Right renal cortex interstitium (tissue), 3 donors: ENCODE data around the gene ZBTB3. TPM values are rescaled to one million over a fixed set of nuclear protein-coding genes. Genes with fewer than 3 reads are reported as not detected.
"Not testable (repeated sequence)": the region's sequence is repeated elsewhere in the genome, so short reads cannot be mapped to it uniquely, and the experiment has no call there.

ENCODE experiments used
- DNase-seq, 3 donors: peaks; one replicate each; pipeline ENCODE4 v3.0.0-alpha.2; 2013; ENCODE audit warnings: low read depth in 3 of 3, low spot score in 2 of 3
- polyA plus RNA-seq, 3 donors: library from polyadenylated mRNA; unstranded; fragments of 120-200 nt; gene quantifications; one replicate each; pipeline ENCODE4 v1.2.1, GENCODE V29; 2013; ENCODE audit not compliant: insufficient read length in 3 of 3

The ZBTB3 gene
- polyA plus RNA-seq, result 1 to 10 TPM; 6.8 to 9.1 (median 7.0) TPM

DNA sequence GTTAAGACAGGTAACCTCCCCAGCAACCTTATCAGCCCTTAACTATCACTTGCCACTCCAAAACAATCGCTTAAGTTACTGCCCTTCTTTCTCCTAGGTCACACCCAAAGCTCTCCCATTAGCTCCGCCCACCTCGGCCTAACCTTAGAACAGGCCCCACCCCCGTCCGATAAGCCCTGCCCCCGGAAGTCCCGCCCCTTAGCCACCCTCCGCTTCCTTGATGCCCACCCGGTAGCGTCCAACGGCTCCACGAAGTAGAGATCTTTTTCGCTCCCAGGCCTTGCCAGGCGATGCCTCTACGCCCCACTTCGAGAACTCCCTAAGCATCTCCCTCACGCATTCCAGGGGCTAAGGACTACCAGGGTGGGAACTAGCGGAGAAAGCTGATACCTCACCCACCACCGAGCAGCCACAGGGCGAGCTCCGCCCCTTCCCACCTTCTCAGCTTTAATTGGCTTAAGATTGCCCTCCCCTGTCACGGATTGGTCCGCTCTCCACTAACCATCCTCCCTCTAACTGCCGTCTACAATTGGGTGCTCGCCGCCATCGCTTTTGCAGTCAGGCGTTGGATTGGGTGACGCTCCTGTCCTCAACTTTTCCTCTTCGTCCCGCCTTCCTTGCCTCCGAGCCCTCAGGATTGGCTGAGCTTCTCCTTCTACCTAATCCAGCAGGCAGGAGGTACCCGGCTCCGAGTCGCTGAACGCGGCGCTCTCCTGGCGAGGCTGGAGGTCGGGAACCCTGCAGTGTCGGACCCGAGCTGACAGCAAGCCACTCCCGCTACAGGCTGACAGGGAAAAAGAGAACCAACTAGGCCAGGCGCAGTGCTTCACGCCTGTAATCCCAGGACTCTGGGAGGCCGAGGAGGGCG is at the start of gene ZBTB3:
Gene ZBTB3, minus strand, starts transcription at position 425 of the 868 bp plus-strand sequence. CDS start 496 bp downstream, outside the sequence.
- DNase-seq, result peak; percentile 95 to 97 (median 96)

DNA sequence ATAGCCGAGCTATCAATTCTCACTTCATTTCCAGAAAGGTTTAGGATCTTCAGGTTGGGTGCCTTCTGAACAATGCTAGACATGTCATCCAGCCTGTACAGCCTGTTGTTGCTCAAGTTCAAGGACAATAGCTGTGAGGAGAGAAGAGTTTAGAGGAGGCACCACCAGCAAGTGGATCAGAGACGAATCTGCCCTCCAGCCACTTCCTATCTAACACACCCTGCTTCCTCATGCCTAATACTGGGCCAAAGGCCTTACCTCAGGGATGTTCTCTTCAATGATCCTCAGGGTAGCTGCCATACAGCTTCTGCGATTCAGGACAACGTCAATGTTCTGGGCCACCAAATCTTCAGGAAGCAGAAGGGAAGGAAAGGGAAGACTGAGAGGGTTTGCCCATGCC is 47.1 kb upstream of the ZBTB3 start:
- no peak for DNase-seq

DNA sequence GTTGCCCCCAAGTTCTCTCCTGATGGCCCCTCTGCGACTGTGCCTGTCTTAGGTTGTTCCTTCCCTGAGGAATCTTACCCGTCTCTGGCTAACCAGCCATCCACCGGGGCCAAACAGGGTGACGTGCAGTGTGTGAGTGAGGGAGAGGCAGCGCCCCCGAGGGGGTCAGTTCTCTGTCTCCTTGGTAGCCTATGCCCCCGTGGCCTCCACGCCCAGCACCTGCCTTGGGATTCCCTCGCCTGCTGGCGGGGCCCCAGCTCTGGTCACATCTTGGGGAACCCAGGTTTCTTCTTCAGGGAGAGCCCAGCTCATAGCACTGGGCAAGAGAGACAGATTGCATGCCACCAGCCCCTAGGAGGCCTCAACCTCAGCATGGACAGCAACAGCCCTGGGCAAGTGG is 45.5 kb upstream of the ZBTB3 start:
- no peak for DNase-seq

DNA sequence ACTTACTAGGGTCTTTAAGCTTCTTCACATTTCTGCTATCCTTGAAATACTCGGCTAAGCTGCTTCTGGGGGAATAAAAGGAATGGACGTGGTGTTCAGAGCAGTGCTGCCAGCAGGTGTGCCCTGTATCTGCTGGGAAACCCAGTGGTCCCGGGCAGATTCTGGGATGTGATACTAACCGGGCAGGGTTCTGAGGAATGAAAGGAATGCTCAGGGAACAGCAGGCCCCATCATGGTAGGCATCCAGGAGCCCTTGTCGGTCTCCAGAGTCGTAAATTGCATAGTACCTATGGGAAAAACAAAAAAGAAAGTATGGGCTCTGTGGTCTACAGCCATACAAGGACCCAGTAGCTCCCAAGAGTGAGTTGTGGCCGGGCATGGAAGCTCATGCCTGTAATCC is 42.3 kb upstream of the ZBTB3 start:
- no peak for DNase-seq

DNA sequence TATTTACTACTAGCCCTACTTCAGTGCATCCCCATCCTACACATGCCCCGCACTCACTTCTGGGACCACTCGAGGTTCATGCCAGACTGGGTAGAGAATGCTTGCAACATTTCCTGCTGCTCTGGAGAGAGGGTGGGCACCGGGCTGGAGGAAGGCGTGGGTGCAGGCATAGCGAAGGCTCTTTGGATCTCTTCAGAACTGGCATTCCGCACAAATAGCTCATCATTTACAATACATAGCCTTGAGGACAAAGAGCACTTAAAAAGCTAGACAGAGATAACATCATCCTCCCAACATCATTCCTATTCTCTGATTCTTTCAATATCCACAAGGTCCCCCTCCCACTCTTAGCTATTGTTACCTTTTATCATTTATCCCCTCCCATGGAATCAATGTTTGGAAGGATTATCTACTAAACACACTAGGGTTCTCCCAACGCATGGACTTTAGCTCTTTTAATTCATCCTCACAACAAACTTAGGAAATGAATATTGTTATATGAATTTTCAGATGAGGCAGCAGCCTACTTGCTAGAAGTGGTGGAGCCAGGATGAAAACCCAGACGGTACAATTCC is 40.3 kb upstream of the ZBTB3 start:
- no peak for DNase-seq

DNA sequence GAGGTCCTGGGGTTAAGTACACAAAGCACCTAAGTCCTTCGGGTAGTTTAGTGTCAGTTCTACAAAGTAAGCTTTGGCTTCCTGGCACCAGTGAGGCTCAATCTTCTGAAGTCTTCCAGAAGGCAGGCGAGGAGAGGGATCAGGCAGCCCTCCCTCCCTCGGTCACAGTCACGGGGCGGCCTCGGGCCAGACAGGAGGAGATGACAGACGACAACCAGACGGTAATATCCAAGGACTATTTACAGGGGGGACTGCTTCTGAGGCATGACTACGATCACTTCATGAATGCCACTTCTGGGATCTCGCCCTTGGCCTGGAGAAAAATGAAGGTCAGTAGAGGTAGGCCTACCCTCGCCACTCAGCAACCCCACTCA is 38.2 kb upstream of the ZBTB3 start:
- DNase-seq, result no peak

DNA sequence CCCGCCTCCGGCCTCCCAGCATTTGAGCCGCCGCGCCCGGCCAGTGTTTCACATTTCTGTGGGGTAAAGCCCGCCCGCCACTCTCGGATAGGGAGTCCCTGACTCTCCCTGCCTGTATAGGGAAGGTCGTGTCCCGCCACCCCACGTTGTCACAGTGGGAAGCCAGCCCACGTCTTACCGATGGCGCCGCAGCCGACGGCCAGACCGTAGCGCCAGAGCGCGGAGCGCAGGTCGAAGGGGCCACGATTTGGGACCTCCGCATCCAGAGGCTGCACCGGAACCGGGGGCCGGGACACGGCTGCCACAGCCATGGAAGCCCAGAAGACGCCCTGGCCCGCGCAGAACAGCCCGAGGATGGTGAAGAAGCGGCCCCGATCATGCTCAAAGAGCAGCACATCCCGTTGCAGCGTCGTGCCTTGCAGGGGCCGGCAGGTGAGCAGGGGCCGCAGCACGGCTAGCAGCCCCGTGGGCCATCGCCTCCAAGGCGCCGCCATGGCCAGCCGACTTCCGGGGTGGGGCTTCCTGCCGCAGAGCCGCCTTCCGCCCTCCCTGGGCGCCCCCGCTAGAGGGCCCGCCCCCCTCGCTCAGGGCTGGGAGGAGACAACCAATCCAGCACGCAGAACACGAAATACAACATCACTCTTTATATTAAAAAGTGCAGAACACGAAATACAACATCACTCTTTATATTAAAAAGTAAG is 37.7 kb upstream of the ZBTB3 start, which contains the start of gene TMEM223:
Gene TMEM223, minus strand, starts transcription at position 506 of the 701 bp plus-strand sequence. Its CDS starts 12 bp downstream, at position 494.
- peak in 2 of 3 donors; percentile 43 to 75 for DNase-seq

DNA sequence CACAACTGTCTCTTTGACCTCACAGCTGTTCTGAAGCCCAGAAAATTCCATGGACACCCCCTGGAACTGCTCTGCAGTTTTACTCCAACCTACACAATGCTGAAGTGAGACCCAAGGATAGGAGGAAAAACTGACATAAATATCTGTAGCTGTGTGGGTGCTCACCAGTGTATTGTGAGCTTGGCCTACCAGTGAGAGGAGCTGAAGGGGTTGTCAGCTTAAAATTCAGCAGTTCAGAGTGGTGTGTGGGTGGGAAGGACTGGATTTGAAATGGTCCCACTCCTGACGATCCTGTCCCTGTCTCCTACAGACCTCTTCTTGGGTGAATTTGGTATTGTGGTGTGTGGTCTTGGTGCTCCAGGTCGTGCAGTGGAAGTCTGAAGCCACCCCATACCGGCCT is 35.6 kb upstream of the ZBTB3 start:
- DNase-seq, result no peak

DNA sequence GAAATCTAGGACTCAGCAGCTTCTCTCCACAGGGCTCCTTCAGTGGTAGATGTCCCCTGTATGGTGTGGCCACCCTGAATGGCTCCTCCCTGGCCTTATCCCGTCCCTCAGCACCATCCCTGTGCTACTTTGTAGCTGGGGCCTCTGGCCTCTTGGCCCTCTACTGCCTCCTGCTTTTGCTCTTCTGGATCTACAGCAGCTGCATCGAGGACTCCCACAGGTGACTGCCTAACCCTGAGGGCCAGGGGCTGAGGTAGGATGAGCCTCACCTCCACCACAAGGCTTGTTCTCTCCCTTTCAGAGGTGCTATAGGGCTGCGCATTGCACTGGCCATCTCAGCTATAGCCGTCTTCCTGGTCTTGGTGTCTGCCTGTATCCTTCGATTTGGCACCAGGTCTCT is 35.0 kb upstream of the ZBTB3 start:
- DNase-seq, result no peak

DNA sequence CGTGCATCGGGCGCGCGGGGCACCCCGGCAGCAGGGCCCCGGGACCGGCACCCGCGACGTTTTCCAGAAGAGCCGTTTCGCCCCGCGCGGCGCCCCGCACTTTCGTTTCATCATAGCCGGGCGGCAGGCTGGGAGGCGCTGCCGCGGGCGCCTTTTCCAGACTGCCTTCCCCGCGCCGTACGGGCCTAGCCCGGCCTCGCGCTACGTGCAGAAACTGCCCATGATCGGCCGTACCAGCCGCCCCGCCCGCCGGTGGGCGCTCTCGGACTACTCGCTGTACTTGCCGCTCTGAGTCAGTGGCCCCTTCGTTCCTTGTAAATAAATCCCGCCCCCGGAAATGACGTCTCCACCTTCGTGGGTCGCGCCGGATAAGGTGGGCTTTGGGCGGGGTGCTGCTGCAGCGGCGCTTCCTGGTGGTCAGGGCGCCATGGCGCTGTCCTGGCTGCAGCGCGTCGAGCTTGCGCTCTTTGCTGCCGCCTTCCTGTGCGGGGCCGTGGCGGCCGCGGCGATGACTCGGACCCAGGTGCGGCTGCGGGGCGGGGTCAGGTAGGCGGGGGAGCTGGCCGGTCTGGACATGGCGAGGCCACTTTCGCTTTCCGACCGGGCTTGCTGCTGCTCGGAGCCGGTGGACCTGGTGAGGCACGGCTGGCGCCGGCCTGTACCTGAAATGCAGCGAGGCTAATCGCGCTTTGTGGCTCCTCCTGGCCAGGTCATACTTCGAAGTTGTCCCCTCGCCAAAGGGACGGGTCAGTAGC is 33.2 kb upstream of the ZBTB3 start, which contains the start of gene TMEM179B:
Gene TMEM179B, plus strand, starts transcription at position 398 of the 755 bp plus-strand sequence. Its CDS starts 30 bp downstream, at position 428.
- DNase-seq, result peak; percentile 95 to 98 (median 98)

DNA sequence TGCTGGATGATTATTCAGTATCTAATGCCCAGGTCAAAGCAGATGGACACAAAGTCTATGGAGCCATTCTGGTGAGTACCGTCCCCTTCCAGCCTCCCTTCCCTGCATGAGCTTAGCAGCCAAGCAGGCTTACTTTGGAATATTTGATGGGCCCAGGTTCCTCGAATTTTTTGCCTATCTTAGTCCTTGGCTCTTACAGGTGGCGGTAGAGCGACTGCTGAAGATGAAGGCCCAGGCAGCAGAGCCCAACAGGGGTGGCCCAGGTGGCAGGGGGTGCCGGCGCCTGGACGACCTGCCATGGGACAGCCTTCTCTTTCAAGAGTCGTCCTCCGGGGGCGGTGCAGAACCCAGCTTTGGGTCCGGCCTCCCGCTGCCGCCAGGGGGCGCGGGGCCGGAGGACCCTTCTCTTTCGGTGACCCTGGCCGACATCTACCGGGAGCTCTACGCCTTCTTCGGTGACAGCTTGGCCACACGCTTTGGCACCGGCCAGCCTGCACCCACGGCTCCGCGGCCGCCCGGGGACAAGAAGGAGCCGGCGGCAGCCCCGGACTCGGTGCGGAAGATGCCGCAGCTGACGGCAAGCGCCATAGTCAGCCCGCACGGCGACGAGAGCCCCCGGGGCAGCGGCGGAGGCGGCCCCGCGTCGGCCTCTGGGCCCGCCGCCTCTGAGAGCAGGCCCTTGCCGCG is 32.5 kb upstream of the ZBTB3 start:
- DNase-seq, result peak; percentile 71 to 87 (median 83)

DNA sequence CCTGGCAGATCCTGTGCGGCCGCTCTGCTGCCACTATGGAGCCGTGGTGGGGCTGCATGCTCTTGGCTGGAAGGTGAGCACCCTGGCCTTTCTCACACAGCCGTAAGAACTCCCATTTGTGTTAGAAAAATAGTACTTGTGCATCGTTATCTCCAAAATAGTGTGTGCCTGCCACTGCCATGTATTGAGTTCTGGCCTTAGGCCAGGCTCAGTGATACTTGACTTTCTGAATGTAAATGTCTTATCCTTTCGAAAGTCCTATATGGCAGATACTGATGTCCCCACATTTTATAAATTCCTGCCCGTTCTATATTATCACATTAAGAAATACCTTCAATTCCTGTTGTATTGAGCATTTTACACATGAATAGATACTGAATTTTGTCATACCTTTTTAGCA is 28.8 kb upstream of the ZBTB3 start:
- no peak for DNase-seq

DNA sequence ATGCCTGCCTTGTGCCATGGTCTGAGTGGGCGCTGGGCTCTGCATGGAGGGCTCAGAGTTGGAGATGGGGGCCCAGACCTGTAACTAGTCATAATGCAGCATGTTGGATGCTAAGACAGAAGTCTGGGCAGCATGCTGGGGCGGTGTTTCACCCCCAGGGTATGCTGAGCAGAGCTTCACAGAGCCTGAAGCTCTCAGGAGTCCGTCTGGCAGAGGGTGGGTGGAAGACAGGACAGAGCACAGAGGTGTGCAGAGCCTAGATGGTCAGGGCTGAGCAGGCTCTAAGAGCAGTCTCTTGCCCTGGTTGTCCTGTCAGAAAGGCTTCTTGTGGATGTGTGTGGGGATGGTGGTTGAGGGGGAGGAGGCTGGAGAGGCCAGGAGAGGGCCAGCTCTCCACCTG is 24.5 kb upstream of the ZBTB3 start:
- DNase-seq, result no peak

DNA sequence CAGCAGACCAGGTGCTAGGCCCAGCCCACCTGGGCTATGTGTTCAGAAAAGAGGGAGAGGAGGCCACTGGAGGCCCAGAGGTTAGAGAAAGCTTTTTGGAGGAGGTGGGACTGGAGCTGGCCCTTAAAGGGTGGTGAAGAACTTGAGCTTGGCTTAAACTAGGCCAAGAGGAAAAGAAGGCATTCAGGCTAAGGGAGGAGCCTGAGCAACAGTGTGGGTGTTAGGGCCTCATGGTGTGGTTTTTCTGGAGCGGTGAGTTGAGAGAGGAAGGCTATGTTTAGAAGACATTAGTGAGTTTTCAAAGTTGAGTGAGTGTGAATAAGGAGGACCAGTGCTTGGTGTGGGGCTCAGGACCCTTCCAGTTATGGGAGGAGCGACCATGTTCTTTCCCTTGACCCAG is 23.4 kb upstream of the ZBTB3 start:
- DNase-seq, result no peak

DNA sequence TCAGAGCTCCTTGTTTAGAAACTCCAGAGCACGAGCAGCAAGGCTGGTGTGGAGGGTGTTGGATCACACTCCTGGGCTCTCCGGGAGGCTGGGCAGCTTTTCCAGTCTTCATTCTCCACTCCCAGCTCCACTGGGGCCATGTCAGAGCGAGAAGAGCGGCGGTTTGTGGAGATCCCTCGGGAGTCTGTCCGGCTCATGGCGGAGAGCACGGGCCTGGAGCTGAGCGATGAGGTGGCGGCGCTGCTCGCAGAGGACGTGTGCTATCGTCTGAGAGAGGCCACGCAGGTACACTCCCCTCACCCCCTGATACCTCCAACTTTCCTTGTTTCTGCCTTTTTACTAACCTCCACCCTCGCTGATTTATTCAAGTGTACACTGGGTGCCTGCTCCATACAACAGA is 21.7 kb upstream of the ZBTB3 start:
- DNase-seq, result no peak

DNA sequence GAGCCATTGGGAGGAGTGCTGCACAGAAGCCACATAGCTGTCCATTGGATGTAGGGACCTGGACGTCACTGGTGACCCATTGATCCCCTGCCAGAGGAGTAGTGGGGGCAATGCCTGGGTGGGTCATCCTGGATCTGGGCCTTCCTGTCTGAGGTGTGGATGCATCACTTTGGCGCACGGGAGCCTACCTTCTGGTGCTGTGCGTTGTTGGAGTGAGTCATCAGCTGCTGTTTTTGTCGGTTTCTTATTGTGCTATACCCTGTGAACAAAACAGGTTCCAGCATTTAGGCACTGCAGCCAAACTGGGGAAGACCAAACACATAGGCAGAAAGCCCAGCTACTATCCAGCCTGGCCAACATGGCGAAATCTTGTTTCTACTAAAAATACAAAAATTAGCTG is 20.4 kb upstream of the ZBTB3 start:
- no peak for DNase-seq

DNA sequence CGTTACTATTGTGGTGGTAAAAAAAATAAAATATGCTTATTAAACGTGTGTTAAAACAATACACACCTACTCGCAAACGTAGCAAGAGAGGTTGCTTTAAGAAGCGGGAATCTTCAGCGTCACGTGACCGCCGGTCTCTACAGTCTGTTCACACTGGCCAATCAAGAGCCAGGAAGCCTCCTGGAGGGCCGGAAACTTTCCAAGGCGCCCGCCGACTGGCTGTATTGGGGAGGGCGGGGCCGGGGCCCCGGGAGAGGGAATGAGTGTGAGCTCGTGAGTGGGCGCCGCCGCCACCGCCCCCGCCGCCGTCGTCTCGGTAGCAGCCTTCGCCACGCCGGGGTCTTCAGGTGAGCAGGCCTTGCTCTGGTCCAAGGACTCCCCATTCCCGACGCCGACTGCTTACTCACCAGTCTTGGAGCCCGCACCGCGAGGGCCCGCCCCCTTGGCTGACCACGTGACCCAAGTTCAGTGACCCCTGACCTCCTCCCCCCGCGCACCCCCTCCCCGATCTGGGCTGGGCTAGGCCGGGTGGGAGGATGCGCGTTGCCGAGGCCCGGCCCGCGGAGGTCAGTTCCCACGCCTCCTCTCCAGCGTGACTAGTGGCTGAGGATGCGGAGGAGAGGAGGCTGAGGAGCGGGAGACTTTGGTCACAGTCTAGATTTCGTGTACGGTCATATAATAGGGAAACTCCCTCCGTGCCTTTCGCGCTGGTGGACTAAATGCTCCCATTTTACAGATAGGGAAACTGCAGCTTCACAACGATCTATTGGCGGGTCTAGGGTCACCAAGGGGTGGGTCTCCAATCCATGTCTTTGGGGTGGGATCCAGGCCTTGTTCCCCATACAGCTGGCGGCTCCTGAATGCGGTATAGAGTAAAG is 17.4 kb upstream of the ZBTB3 start, which contains the start of gene TAF6L:
Gene TAF6L, plus strand, starts transcription at position 253 of the 878 bp plus-strand sequence. CDS start 4,388 bp downstream, outside the sequence.
- peak; percentile 84 to 96 (median 90) for DNase-seq

DNA sequence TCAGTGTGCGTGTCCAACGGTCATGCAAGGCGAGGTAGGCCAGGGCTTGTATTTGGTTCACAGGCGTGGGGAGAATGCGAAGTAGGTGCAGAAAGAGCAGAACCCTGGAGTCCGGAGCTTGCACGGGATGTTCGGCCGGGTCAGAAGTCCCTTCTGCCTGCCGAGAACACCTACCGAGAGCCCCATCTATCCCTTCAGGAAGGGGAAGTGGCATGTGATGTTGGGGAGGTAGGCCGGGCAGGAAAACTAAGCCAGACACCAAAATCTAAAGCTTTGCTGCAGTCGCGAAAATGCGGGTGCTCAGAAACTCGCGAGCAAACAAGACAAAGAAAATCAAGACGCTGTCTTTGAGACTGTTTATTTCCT is 16.8 kb upstream of the ZBTB3 start:
- no peak for DNase-seq

DNA sequence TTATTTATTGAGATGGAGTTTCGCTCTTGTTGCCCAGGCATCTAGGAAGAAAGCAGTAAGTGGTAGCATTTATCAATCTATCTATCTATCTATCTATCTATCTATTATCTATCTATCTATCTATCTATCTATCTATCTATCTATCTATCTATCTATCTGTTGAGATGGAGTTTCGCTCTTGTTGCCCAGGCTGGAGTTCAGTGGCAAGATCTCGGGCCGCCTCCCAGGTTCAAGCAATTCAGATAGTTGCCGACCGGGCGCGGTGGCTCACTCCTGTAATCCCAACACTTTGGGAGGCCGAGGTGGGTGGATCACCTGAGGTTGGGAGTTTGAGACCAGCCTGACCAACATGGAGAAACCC is 6.9 kb upstream of the ZBTB3 start:
- DNase-seq, result not testable (repeated sequence)
